GM12878 (cell line): ENCODE data around the gene GRIPAP1. TPM values are rescaled to one million over a fixed set of nuclear protein-coding genes. Genes with fewer than 3 reads are reported as not detected.

Source experiments
- ASH2L ChIP-seq: fragments of 300-600, 200-600 bp; sonication (generic); IDR thresholded peaks from 2 replicates; pipeline ENCODE4 v1.6.1; 2017; ENCODE audit warnings: low read depth, mild to moderate bottlenecking, borderline replicate concordance
- BHLHE40 ChIP-seq, 2 experiments: fragments of 450-650 bp in 1 of 2; IDR thresholded peaks; 2 replicates each; pipeline ENCODE4 v1.6.1; 2011 to 2017; ENCODE audit warnings: low read depth in 2 of 2, borderline replicate concordance in 1 of 2, improper control_type of control experiment in 1 of 2, low read length in 1 of 2, mild to moderate bottlenecking in 1 of 2
- CHD1 ChIP-seq: IDR thresholded peaks from 2 replicates; pipeline ENCODE4 v1.6.1; 2012; ENCODE audit warnings: low read depth, low read length, improper control_type of control experiment
- CREM ChIP-seq: IDR thresholded peaks from 2 replicates; pipeline ENCODE4 v1.6.1; 2014; ENCODE audit warnings: antibody characterized with exemption, low read depth
- EED ChIP-seq: sonication (generic); IDR thresholded peaks from 2 replicates; pipeline ENCODE4 v1.6.1; 2016; ENCODE audit warnings: antibody characterized with exemption, low read depth
- EP300 ChIP-seq, 2 experiments: fragments of 150-350 bp in 1 of 2; IDR thresholded peaks; 2 replicates each; pipeline ENCODE4 v1.6.1; 2011 to 2012; ENCODE audit warnings: low read depth in 2 of 2, low read length in 2 of 2, borderline replicate concordance in 1 of 2, improper control_type of control experiment in 1 of 2, inconsistent platforms in 1 of 2; ENCODE audit not compliant: control insufficient read depth in 1 of 2
- HDGF ChIP-seq: fragments of 450-650 bp; IDR thresholded peaks from 2 replicates; pipeline ENCODE4 v1.6.1; 2016; ENCODE audit warnings: antibody characterized with exemption
- JUNB ChIP-seq: IDR thresholded peaks from 2 replicates; pipeline ENCODE4 v1.6.1; 2016; ENCODE audit warnings: antibody characterized with exemption, mild to moderate bottlenecking
- KAT2A ChIP-seq: conservative IDR thresholded peaks from 2 replicates; pipeline ENCODE4 v1.6.1; 2011; ENCODE audit warnings: low read depth, low read length; ENCODE audit not compliant: control insufficient read depth
- KDM1A ChIP-seq: fragments of 200-600 bp; sonication (generic); IDR thresholded peaks from 2 replicates; pipeline ENCODE4 v1.6.1; 2016; ENCODE audit warnings: borderline replicate concordance
- KLF5 ChIP-seq: fragments of 450-650 bp; IDR thresholded peaks from 2 replicates; pipeline ENCODE4 v1.6.1; 2014; ENCODE audit warnings: mild to moderate bottlenecking; ENCODE audit not compliant: partially characterized antibody
- NBN ChIP-seq: fragments of 450-650 bp; IDR thresholded peaks from 2 replicates; pipeline ENCODE4 v1.6.1; 2016
- NR2C1 ChIP-seq: fragments of 450-650 bp; IDR thresholded peaks from 2 replicates; pipeline ENCODE4 v1.6.1; 2017; ENCODE audit warnings: antibody characterized with exemption, mild to moderate bottlenecking, moderate library complexity
- PRDM15 ChIP-seq: fragments of 450-650 bp; formaldehyde crosslinking; IDR thresholded peaks from 2 replicates; pipeline ENCODE4 v1.4.0; 2020; ENCODE audit warnings: mild to moderate bottlenecking, moderate library complexity
- RAD51 ChIP-seq: fragments of 450-650 bp; IDR thresholded peaks from 2 replicates; pipeline ENCODE4 v1.6.1; 2016; ENCODE audit warnings: moderate library complexity, mild to moderate bottlenecking, inconsistent platforms
- RBBP5 ChIP-seq: fragments of 200-600 bp; sonication (generic); conservative IDR thresholded peaks from 2 replicates; pipeline ENCODE4 v1.6.1; 2016
- SIN3A ChIP-seq: IDR thresholded peaks from 2 replicates; pipeline ENCODE4 v1.6.1; 2012; ENCODE audit warnings: low read depth, low read length, improper control_type of control experiment
- SREBF2 ChIP-seq: IDR thresholded peaks from 2 replicates; pipeline ENCODE4 v1.6.1; 2012; ENCODE audit warnings: mild to moderate bottlenecking, low read length
- SRF ChIP-seq, 2 experiments: IDR thresholded peaks; 2 replicates each; pipeline ENCODE4 v1.6.1; 2011; ENCODE audit warnings: low read depth in 2 of 2, low read length in 2 of 2, mild to moderate bottlenecking in 1 of 2, moderate library complexity in 1 of 2
- TAF1 ChIP-seq: IDR thresholded peaks from 2 replicates; pipeline ENCODE4 v1.6.1; 2011; ENCODE audit warnings: mild to moderate bottlenecking, low read depth, low read length, borderline replicate concordance
- TCF12 ChIP-seq: IDR thresholded peaks from 2 replicates; pipeline ENCODE4 v1.6.1; 2011; ENCODE audit warnings: low read depth, mild to moderate bottlenecking, low read length
- YBX1 ChIP-seq: fragments of 450-650 bp; IDR thresholded peaks from 2 replicates; pipeline ENCODE4 v1.6.1; 2016; ENCODE audit warnings: antibody characterized with exemption
- ZBED1 ChIP-seq: IDR thresholded peaks from 2 replicates; pipeline ENCODE4 v1.6.1; 2016; ENCODE audit warnings: borderline replicate concordance
- polyA plus RNA-seq, 11 experiments: library from polyadenylated mRNA; depleted of rRNA in 4 of 11; unstranded in 6 of 11; stranded (reverse) in 5 of 11; fragments of >200 nt; fragmentation: Nextera tagmentation in 4 of 11; fragmentation: Illumina TruSeq in 1 of 11; extraction: Ambion mirVana in 4 of 11; extraction: Trizol in 1 of 11; gene quantifications; 1 replicate in 1 of 11; 2 replicates in 10 of 11; pipeline versions ENCODE4 v1.2.1 to v1.2.3, GENCODE V29; 2011 to 2016; ENCODE audit warnings: inconsistent platforms in 2 of 11, missing spikeins in 2 of 11, low read depth in 1 of 11
- total RNA-seq, 4 experiments: library from RNA; depleted of rRNA in 3 of 4; stranded (reverse); fragments of >200 nt in 3 of 4; fragmentation: Illumina TruSeq in 1 of 4; extraction: Trizol in 1 of 4; gene quantifications; 2 replicates each; pipeline versions ENCODE4 v1.2.1 to v1.2.3, GENCODE V29; 2013 to 2021
- TF ChIP-seq, protein P1 (sequence below), 3 experiments: IDR thresholded peaks in 2 of 3; conservative IDR thresholded peaks in 1 of 3; 2 replicates each; pipeline ENCODE4 v1.5.1; 2011; ENCODE audit warnings: low read depth in 3 of 3, low read length in 3 of 3, mild to moderate bottlenecking in 3 of 3, control low read depth in 2 of 3, moderate library complexity in 2 of 3, inconsistent platforms in 1 of 3, mixed read lengths in 1 of 3; ENCODE audit not compliant: control insufficient read depth in 2 of 3, insufficient read depth in 1 of 3; ENCODE audit errors: extremely low read depth in 1 of 3
- TF ChIP-seq, protein P2 (sequence below): fragments of 450-650 bp; IDR thresholded peaks from 2 replicates; pipeline ENCODE4 v1.6.1; 2017; ENCODE audit warnings: mild to moderate bottlenecking, low read depth, inconsistent platforms; ENCODE audit not compliant: poor library complexity, severe bottlenecking

GRIPAP1 gene
- total and polyA plus RNA-seq, 10 of the 15 experiments (the other 5 are each of a cell fraction or from before 2014, with no cell fraction given) = 4.2 to 44.7 (median 25.8) TPM

GRCh38 chrX:48938721-48939425, 63.2 kb downstream of the GRIPAP1 start (continued):
- TF ChIP-seq, protein P1, sequence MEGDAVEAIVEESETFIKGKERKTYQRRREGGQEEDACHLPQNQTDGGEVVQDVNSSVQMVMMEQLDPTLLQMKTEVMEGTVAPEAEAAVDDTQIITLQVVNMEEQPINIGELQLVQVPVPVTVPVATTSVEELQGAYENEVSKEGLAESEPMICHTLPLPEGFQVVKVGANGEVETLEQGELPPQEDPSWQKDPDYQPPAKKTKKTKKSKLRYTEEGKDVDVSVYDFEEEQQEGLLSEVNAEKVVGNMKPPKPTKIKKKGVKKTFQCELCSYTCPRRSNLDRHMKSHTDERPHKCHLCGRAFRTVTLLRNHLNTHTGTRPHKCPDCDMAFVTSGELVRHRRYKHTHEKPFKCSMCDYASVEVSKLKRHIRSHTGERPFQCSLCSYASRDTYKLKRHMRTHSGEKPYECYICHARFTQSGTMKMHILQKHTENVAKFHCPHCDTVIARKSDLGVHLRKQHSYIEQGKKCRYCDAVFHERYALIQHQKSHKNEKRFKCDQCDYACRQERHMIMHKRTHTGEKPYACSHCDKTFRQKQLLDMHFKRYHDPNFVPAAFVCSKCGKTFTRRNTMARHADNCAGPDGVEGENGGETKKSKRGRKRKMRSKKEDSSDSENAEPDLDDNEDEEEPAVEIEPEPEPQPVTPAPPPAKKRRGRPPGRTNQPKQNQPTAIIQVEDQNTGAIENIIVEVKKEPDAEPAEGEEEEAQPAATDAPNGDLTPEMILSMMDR (IDR thresholded peaks at IDR 0.05 in 2 of 3, conservative IDR thresholded peaks at IDR 0.05 in 1 of 3; ENCODE audit: control insufficient read depth in 2 of 3, extremely low read depth in 1 of 3, insufficient read depth in 1 of 3, low read depth in 3 of 3, low read length in 3 of 3) = no peak
- no peak for TF ChIP-seq ASH2L
- no peak for TF ChIP-seq PRDM15 (CRISPR knock-in tag)
- peak; percentile 91 for TF ChIP-seq EED
- peak; percentile 100 for TF ChIP-seq TCF12
- TF ChIP-seq KDM1A = no peak
- TF ChIP-seq CREM = peak; percentile 80; the same call in 1 of the 2 replicates
- TF ChIP-seq TAF1 = 0 out of 2 replicates have a peak, but pooled peaks have one; percentile 12
- TF ChIP-seq, protein P2, sequence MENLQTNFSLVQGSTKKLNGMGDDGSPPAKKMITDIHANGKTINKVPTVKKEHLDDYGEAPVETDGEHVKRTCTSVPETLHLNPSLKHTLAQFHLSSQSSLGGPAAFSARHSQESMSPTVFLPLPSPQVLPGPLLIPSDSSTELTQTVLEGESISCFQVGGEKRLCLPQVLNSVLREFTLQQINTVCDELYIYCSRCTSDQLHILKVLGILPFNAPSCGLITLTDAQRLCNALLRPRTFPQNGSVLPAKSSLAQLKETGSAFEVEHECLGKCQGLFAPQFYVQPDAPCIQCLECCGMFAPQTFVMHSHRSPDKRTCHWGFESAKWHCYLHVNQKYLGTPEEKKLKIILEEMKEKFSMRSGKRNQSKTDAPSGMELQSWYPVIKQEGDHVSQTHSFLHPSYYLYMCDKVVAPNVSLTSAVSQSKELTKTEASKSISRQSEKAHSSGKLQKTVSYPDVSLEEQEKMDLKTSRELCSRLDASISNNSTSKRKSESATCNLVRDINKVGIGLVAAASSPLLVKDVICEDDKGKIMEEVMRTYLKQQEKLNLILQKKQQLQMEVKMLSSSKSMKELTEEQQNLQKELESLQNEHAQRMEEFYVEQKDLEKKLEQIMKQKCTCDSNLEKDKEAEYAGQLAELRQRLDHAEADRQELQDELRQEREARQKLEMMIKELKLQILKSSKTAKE = peak; percentile 74
- peak; percentile 97 to 98 for TF ChIP-seq EP300 (IDR thresholded peaks at IDR 0.05; ENCODE audit: borderline replicate concordance in 1 of 2, control insufficient read depth in 1 of 2, low read depth in 2 of 2, low read length in 2 of 2)
- no peak for TF ChIP-seq RBBP5
- no peak for TF ChIP-seq NR2C1
- TF ChIP-seq KAT2A = no peak
- TF ChIP-seq NBN = no peak
- peak; percentile 33; the same call in 1 of the 2 replicates for TF ChIP-seq RAD51
- TF ChIP-seq JUNB = no peak
- no peak for TF ChIP-seq HDGF
- TF ChIP-seq YBX1 = no peak
- no peak for TF ChIP-seq SRF (IDR thresholded peaks at IDR 0.05; ENCODE audit: low read depth in 2 of 2, low read length in 2 of 2)
- TF ChIP-seq BHLHE40 (IDR thresholded peaks at IDR 0.05; ENCODE audit: borderline replicate concordance in 1 of 2, low read depth in 2 of 2, low read length in 1 of 2) = peak; percentile 62 to 63; a peak in 3 of 4 replicates
- TF ChIP-seq KLF5 = peak; percentile 21
- TF ChIP-seq CHD1 = no peak
- no peak for TF ChIP-seq SIN3A
- TF ChIP-seq SREBF2 = no peak
- TF ChIP-seq ZBED1 = no peak
